Right lung (tissue), 5 donors: ENCODE data around the gene EGR1. TPM values are rescaled to one million over a fixed set of nuclear protein-coding genes. Genes with fewer than 3 reads are reported as not detected.
"Not testable (repeated sequence)": the region's sequence is repeated elsewhere in the genome, so short reads cannot be mapped to it uniquely, and the experiment has no call there.

Source experiments
- DNase-seq, 2 donors: peaks; one replicate each; pipeline ENCODE4 v3.0.0-alpha.2; 2013
- polyA plus RNA-seq, 5 donors: library from polyadenylated mRNA; unstranded; fragments of 120-200 nt; gene quantifications; one replicate each; pipeline versions ENCODE4 v1.2.1 to v1.2.3, GENCODE V29; 2013; ENCODE audit warnings: inconsistent platforms in 1 of 5, low replicate concordance in 1 of 5; ENCODE audit not compliant: insufficient read length in 5 of 5, insufficient read depth in 1 of 5

The EGR1 gene
- polyA plus RNA-seq, 5 donors = 44.6 to 383 (median 307) TPM

GRCh38 chr5:138503487-138504270, 38.4 kb downstream of the EGR1 start:
- peak; percentile 49 to 63 for DNase-seq

DNA sequence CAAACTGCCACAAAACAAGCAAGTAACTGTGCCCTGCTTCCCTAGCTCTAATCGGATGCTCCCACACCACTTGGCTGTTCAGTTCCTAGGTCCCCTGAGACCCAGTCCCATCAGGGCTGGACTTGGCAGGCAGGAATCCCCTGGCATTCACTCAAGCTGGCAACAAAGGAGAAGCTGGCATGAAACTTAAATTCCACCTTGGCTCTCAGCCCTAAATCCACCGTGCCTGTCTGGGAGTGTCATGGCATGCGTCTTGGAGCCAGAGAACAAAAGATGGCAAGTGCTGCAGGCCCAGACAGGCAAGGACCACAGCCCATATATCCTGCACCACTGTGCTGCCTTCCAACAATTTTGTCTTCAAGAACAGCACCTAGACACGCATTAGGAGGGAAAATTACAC, 39.5 kb downstream of the EGR1 start:
- DNase-seq = no peak

DNA sequence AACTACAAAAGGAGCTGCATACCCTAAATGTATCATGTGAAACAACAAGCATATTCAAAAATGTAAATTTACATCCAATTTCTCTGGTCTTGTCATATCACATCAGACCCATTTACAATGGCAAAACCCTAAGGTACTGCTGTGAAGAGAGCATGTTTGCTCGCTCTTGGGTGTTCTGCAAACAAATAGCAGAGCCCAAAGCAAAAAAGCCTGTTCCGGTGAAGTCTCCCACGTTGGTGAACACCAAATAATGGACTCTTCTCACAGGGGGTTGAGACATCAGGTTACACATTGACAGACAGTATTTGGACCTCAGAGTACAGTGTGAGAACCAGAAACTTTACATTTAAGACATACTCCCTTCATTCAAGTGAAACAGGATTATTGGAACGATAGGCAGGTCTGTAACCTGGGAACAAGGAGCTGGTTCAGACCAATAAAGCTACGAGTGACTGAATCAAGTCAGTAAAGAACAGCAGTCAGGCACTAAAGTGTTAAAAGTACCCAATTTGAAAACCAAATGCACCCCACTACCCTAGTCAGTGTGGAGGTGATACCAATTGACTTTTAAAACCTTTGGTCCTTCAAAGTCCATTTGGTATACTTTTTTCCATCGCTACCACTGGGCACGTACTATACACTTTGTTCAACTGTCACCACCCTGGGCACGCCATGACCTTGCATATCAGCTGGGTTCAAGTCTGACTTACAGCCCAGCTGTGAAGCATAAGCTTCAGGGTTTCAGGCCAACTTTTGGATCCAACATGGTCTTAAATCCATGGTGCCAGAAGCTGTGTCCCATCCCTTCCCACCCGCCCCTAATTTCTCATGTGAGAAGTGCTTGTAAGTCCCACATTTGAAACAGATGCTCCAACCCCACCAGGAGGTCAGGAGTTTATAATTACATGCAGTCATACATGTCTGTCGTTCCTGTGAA, 41.4 kb downstream of the EGR1 start:
- no peak for DNase-seq

DNA sequence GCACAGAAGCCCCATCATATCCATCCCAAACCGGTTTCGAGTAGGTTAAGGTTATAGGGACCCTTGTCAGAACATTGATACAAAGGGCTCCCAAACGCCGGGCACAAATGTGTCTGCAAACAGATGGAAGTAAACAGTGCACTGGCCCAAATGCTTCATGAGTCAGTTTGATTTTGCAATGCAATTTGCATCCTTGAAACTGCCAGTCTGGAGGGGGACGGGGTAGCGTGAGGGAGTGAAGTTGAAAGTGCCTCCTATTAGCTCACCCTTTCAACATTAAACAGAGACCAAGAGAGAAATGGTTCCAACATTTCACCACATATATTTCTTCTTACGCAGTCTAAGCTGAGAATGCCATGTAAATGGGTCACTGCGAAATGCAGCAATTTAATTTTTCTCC, 42.2 kb downstream of the EGR1 start:
- not testable (repeated sequence) for DNase-seq

- no peak for DNase-seq
These were observed 43.7 kb downstream of the EGR1 start for GRCh38 chr5:138508958-138509357.

DNA sequence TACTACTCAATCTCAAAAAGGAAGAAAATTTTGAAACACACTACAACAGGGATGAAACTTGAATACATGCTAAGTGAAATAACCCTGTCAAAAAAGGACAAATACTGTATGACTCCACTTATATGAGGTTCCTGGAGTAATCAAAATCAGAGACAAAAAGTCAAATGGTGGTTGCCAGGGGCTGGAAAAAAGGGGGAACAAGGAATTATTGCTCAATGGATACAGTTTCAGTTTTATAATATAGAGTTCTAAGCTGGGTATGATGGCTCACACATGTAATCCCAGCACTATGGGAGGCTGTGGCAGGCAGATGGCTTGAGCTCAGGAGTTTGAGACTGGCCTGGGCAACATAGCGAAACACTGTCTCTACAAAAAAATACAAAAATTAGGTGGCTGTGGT, 48.7 kb downstream of the EGR1 start:
- DNase-seq = no peak

DNA sequence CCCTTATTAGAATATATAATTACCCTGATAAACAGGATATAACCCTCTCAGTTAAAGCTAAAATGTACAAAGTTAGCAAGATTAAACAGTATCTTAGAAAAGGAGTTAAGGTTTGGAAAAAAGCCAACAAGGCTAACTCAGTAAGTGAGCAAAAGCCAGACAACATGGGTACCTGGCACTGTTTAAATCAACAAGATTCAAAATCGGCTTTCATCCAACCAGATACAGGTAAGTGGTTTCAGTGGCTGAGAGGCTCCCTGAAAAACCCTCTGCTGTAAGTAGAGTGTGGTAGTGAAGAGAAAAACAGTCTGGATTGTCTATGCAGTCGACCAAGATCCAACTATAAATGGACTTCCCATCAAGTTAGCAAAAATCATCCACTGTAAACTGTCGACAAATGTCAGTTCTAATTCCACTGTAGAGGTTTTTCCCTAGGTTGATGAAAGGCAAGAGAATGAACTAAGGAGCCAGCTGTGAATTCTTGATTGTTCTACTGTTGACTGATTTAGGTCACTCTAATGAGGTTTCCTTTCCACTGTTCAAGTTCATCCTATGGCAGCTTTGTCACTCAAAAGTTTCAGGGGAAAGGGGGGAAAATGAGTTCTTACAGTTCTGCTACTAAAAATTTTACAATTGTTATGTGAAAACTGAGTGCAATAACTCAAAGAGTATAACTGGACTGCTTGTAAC, 50.4 kb downstream of the EGR1 start:
- no peak for DNase-seq

- no peak for DNase-seq
These were observed 52.2 kb downstream of the EGR1 start for GRCh38 chr5:138517437-138517836.

Other genes starting within 250 kb of the EGR1 start
- 1 to 10 TPM; 2.7 to 5.5 (median 3.2) TPM for gene GFRA3, start 190.9 kb upstream of the EGR1 start, polyA plus RNA-seq
- gene CDC25C, start 133.7 kb upstream of the EGR1 start, polyA plus RNA-seq = 10 to 100 TPM in 3 of 5 donors, 1 to 10 TPM in 2; 5.7 to 16.4 (median 10.2) TPM
- gene FAM53C, start 127.2 kb upstream of the EGR1 start, polyA plus RNA-seq = 10 to 100 TPM; 37.8 to 46.9 (median 40.3) TPM
- 10 to 100 TPM; 58.7 to 86.0 (median 76.6) TPM for gene KDM3B, start 112.8 kb upstream of the EGR1 start, polyA plus RNA-seq
- 1 to 10 TPM; 1.5 to 2.4 (median 1.9) TPM for gene REEP2, start 26.4 kb upstream of the EGR1 start, polyA plus RNA-seq
- 10 to 100 TPM; 62.5 to 84.3 (median 72.0) TPM for gene ETF1, start 77.8 kb downstream of the EGR1 start, polyA plus RNA-seq
- 100 to 1,000 TPM; 182 to 221 (median 212) TPM for gene HSPA9, start 109.9 kb downstream of the EGR1 start, polyA plus RNA-seq